ENCODE measurements around the gene EGLN3.

The EGLN3 gene

GRCh38 chr14:33901426-33902155, 49.3 kb downstream of the EGLN3 start:
- H3K27me3 Mint-ChIP-seq (ENCODE audit: low read depth): peaks cover 33% of the 10 kb centered on the region
- no peaks in the 10 kb centered on the region for H3K9me3 Mint-ChIP-seq
- H3K4me1 Mint-ChIP-seq (ENCODE audit: low read depth): peaks cover 7% of the 10 kb centered on the region
- H3K36me3 Mint-ChIP-seq (ENCODE audit: low read depth): peaks cover 8% of the 10 kb centered on the region
- no peak overlapping the region for H3K4me3 Mint-ChIP-seq
- no peak overlapping the region for H3K27ac Mint-ChIP-seq

GRCh38 chr14:33900706-33901105, 50.2 kb downstream of the EGLN3 start:
- Mint-ChIP-seq H3K36me3 (ENCODE audit: low read depth) (peaks cover 7% of the 10 kb centered on the region), H3K4me3 (no peak overlapping the region), H3K27me3 (ENCODE audit: low read depth) (peaks cover 30% of the 10 kb centered on the region), H3K4me1 (ENCODE audit: low read depth) (peaks cover 7% of the 10 kb centered on the region), H3K9me3 (no peaks in the 10 kb centered on the region), H3K27ac (no peak overlapping the region)

GRCh38 chr14:33899723-33900341, 51.0 kb downstream of the EGLN3 start:
- no peak overlapping the region for H3K27ac Mint-ChIP-seq
- peaks cover 5% of the 10 kb centered on the region for H3K36me3 Mint-ChIP-seq (ENCODE audit: low read depth)

DNA sequence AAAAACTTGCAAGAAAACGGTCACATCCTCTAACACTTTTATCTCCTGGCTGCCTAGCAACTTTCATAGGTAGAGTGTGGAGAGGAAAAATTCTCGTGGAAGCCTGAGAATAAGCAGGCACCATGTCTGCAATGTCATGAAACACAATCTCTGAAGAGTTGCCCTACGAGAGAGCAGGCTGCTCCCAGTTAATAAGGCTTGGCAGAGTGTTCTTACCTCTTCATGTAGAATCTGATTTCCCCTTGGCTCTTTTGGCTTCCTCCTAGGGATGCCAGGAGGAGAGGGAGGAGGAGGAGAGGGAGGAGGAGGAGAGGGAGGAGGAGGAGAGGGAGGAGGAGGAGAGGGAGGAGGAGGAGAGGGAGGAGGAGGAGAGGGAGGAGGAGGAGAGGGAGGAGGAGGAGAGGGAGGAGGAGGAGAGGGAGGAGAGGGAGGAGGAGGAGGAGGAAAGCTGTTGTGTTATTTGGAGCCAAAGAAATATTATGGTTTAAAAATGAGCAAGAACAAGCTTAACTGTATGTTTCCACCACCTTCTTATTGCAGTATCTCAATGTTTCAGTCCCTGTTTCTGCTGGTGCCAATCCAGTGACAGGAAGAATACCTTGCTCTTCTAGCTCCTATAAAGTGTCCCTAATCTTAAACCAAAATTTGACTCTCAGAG, 52.9 kb downstream of the EGLN3 start:
- peaks cover 16% of the 10 kb centered on the region for H3K9me3 Mint-ChIP-seq
- H3K27me3 Mint-ChIP-seq (ENCODE audit: low read depth): peaks cover 14% of the 10 kb centered on the region
- H3K36me3 Mint-ChIP-seq (ENCODE audit: low read depth): peaks cover 4% of the 10 kb centered on the region
- peaks cover 4% of the 10 kb centered on the region for H3K4me1 Mint-ChIP-seq (ENCODE audit: low read depth)
- H3K27ac Mint-ChIP-seq: no peak overlapping the region
- H3K4me3 Mint-ChIP-seq: no peak overlapping the region

More at GRCh38 chr14:33899723-33900341, 51.0 kb downstream of the EGLN3 start:
- peaks cover 4% of the 10 kb centered on the region for H3K9me3 Mint-ChIP-seq
- H3K4me1 Mint-ChIP-seq (ENCODE audit: low read depth): peaks cover 7% of the 10 kb centered on the region
- H3K4me3 Mint-ChIP-seq: no peak overlapping the region
- H3K27me3 Mint-ChIP-seq (ENCODE audit: low read depth): peaks cover 24% of the 10 kb centered on the region

DNA sequence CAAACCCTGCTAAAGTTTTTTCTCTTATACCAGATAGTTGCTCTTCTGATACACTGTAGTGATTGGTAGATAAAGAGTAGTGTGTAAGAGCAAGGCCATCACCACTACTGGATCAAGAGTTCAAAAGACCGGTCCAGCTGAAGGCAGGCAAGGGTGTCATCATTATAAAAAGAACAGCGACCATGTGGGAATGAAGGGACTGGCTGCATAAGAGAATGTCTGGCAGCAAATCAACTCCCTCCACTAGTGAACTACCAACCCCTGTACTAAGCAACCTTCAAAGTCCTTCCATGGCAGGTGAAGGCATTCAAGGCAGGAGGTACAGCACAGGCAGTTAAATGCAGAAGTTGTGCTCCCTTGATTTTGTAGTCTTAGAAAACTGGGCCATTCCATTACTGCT, 53.5 kb downstream of the EGLN3 start:
- H3K27ac Mint-ChIP-seq: no peak overlapping the region
- H3K9me3 Mint-ChIP-seq: peaks cover 19% of the 10 kb centered on the region
- peaks cover 15% of the 10 kb centered on the region for H3K27me3 Mint-ChIP-seq (ENCODE audit: low read depth)
- no peak overlapping the region for H3K4me3 Mint-ChIP-seq
- H3K4me1 Mint-ChIP-seq (ENCODE audit: low read depth): peaks cover 2% of the 10 kb centered on the region
- H3K36me3 Mint-ChIP-seq (ENCODE audit: low read depth): peaks cover 3% of the 10 kb centered on the region

DNA sequence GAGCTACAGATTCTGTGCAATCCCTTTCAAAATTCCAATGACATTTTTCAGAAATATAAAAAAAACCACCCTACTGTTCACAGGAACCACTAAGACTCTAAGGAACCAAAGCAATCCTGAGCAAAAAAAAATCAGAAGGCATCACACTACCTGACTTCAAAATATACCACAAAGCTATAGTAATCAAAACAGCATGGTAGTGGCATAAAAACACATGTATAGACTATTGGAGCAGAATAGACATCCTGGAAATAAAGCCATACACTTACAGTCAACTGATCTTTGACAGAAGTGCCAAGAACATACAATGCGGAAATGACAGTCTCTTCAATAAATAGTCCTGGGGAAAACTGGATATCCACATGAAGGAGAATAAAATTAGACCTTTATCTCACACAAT, 56.5 kb downstream of the EGLN3 start:
- Mint-ChIP-seq H3K9me3 (peaks cover 49% of the 10 kb centered on the region), H3K4me3 (no peak overlapping the region), H3K27me3 (ENCODE audit: low read depth) (peaks cover 34% of the 10 kb centered on the region), H3K27ac (no peak overlapping the region), H3K36me3 (ENCODE audit: low read depth) (peaks cover 16% of the 10 kb centered on the region), H3K4me1 (ENCODE audit: low read depth) (peaks cover 17% of the 10 kb centered on the region)

DNA sequence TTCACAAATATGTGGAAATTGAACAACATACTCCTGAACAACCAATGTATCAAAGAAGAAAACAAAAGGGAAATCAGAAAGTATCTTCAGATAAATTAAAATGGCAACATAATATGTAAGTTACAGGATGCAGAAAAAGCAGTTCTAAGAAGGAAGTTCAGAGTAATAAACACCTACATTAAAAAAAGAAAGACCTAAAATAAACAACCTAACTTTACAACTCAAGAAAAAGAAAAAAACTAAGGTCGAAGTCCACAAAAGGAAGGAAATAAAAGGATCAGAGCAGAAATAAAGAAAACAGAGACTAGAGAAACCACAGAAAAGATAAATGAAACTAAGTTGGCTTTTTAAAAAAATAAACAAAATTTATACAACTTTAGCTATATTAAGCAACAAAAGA, 59.2 kb downstream of the EGLN3 start:
- Mint-ChIP-seq H3K27me3 (ENCODE audit: low read depth) (peaks cover 35% of the 10 kb centered on the region), H3K27ac (peak overlapping the region; percentile 45), H3K9me3 (peaks cover 70% of the 10 kb centered on the region), H3K36me3 (ENCODE audit: low read depth) (peaks cover 22% of the 10 kb centered on the region), H3K4me1 (ENCODE audit: low read depth) (peaks cover 15% of the 10 kb centered on the region), H3K4me3 (peak overlapping the region; percentile 16)

- Mint-ChIP-seq H3K27me3 (ENCODE audit: low read depth) (peaks cover 19% of the 10 kb centered on the region), H3K27ac (no peak overlapping the region), H3K4me3 (no peak overlapping the region), H3K9me3 (peaks cover 43% of the 10 kb centered on the region), H3K4me1 (ENCODE audit: low read depth) (peaks cover 3% of the 10 kb centered on the region), H3K36me3 (ENCODE audit: low read depth) (peaks cover 8% of the 10 kb centered on the region)
These were observed 66.0 kb downstream of the EGLN3 start for GRCh38 chr14:33884916-33885315.

DNA sequence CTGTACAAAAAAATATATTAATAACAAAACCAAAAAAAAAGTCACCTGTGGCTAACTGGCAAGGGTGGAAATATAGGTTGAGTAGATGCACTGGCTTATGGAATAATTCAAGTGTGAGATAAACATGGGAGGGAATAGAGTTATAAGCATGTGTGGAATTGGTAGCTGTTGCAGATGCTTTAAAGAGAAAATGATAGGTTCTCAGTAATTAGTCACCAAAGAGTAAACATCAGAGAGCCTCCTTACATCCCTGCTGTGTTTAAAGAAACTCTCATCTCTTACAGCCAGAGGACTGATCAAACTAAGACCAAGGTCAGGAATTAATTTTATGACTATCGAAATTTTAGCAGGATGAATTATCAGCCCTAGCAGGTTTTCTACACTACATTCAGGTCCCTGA, 70.5 kb downstream of the EGLN3 start:
- H3K27ac Mint-ChIP-seq: no peak overlapping the region
- H3K9me3 Mint-ChIP-seq: peaks cover 50% of the 10 kb centered on the region
- peaks cover 14% of the 10 kb centered on the region for H3K36me3 Mint-ChIP-seq (ENCODE audit: low read depth)
- peaks cover 11% of the 10 kb centered on the region for H3K27me3 Mint-ChIP-seq (ENCODE audit: low read depth)
- peaks cover 8% of the 10 kb centered on the region for H3K4me1 Mint-ChIP-seq (ENCODE audit: low read depth)
- H3K4me3 Mint-ChIP-seq: no peak overlapping the region

DNA sequence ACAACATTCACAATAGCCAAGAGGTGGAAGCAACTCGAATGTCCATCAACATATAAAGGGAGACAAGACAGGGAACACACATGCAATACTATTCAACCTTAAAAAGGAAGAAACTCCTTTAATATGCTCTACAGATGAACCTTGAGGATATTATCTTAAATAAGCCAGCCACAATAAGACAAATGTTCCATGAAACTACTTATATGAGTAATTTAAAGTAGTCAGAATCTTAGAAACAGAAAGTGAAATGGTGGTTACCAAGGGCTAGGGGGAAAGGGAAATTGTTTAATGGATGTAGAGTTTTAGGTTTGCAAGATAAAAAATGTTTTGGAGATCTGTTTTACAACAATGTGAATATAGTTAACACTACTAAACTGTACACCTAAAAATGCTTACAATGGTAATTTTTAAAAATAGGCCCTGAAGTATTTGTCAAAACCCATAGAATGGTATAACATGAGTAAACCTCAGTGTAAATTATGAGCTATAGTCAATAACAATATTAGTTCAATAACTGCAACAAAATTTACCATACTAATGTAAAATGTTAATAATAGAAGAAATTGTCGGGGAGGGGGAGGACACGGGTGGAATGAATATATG, 71.1 kb downstream of the EGLN3 start:
- H3K4me3 Mint-ChIP-seq: no peak overlapping the region
- H3K9me3 Mint-ChIP-seq: peaks cover 49% of the 10 kb centered on the region
- H3K4me1 Mint-ChIP-seq (ENCODE audit: low read depth): peaks cover 8% of the 10 kb centered on the region
- peaks cover 12% of the 10 kb centered on the region for H3K27me3 Mint-ChIP-seq (ENCODE audit: low read depth)
- H3K27ac Mint-ChIP-seq: no peak overlapping the region
- peaks cover 15% of the 10 kb centered on the region for H3K36me3 Mint-ChIP-seq (ENCODE audit: low read depth)

GRCh38 chr14:33876274-33876673, 74.6 kb downstream of the EGLN3 start:
- no peak overlapping the region for H3K27ac Mint-ChIP-seq
- H3K9me3 Mint-ChIP-seq: peaks cover 55% of the 10 kb centered on the region
- H3K27me3 Mint-ChIP-seq (ENCODE audit: low read depth): peaks cover 10% of the 10 kb centered on the region
- H3K4me3 Mint-ChIP-seq: no peak overlapping the region
- H3K4me1 Mint-ChIP-seq (ENCODE audit: low read depth): peaks cover 8% of the 10 kb centered on the region
- peaks cover 15% of the 10 kb centered on the region for H3K36me3 Mint-ChIP-seq (ENCODE audit: low read depth)

All from T-helper 1 cell treated with Interleukin-12 subunit alpha and Interleukin-12 subunit beta and Interleukin-4 antibody, amounts not matched to agents 30 μg/mL and 1 μg/mL, for 36 hours (primary cell).